ENCODE measurements around the gene SRRD. TPM values are rescaled to one million over a fixed set of nuclear protein-coding genes. Genes with fewer than 3 reads are reported as not detected.

Gene SRRD
- total RNA-seq, 4 donors from 2014 or later, result 5.3 to 20.1 (median 13.9) TPM

- DNase-seq, result no peak
- no peak for TF ChIP-seq CTCF (IDR thresholded peaks at IDR 0.05)
- TF ChIP-seq POLR2A (IDR thresholded peaks at IDR 0.05), result no peak
- no peaks in the 10 kb centered on the region for H3K36me3 ChIP-seq
- H3K4me3 ChIP-seq, result no peak overlapping the region
- intact Hi-C loops (cut with DNase I; ENCODE audit: low total_unique reads), result no loop called here
- no peaks in the 10 kb centered on the region for H3K27me3 ChIP-seq
- no peaks in the 10 kb centered on the region for H3K4me1 ChIP-seq
- H3K9me3 ChIP-seq, result no peaks in the 10 kb centered on the region
- H3K27ac ChIP-seq, result no peak overlapping the region
Observed at GRCh38 chr22:26541167-26541819, 57.6 kb downstream of the SRRD start.

- intact Hi-C loops (cut with DNase I; ENCODE audit: low total_unique reads), result no loop called here
- no peaks in the 10 kb centered on the region for H3K36me3 ChIP-seq
- H3K9me3 ChIP-seq, result no peaks in the 10 kb centered on the region
- TF ChIP-seq CTCF (IDR thresholded peaks at IDR 0.05), result no peak
- no peak for TF ChIP-seq POLR2A (IDR thresholded peaks at IDR 0.05)
- H3K27ac ChIP-seq, result no peak overlapping the region
- no peaks in the 10 kb centered on the region for H3K27me3 ChIP-seq
- no peaks in the 10 kb centered on the region for H3K4me1 ChIP-seq
- no peak overlapping the region for H3K4me3 ChIP-seq
- DNase-seq, result no peak
Observed at GRCh38 chr22:26542831-26543230, 59.2 kb downstream of the SRRD start.

Other genes starting within 250 kb of the SRRD start
- 1 to 10 TPM in 1 of 4 donors, under 1 TPM in 1, not detected in 2; 0.83 to 1.8 TPM for gene ASPHD2, start 54.6 kb upstream of the SRRD start, total RNA-seq
- gene HPS4, start 94 bp upstream of the SRRD start, total RNA-seq, result 10 to 100 TPM; 23.5 to 65.6 (median 43.5) TPM
- 10 to 100 TPM in 3 of 4 donors, 1 to 10 TPM in 1; 6.1 to 32.5 (median 18.1) TPM for gene TFIP11, start 28.6 kb downstream of the SRRD start, total RNA-seq
- gene TPST2, start 106.3 kb downstream of the SRRD start, total RNA-seq, result 10 to 100 TPM; 32.4 to 71.5 (median 43.8) TPM
- 1 to 10 TPM in 1 of 4 donors, under 1 TPM in 1, not detected in 2; 0.55 to 4.1 TPM for gene CRYBB1, start 134.2 kb downstream of the SRRD start, total RNA-seq
- not detected for gene CRYBA4, start 138.1 kb downstream of the SRRD start, total RNA-seq
- gene MIAT, start 173.7 kb downstream of the SRRD start, total RNA-seq, result 1 to 10 TPM in 3 of 4 donors, under 1 TPM in 1; 0.51 to 5.3 (median 3.1) TPM

Measured in uterus (tissue), 4 donors.